Mesodermal cell (in vitro differentiated cells): Measurements from ENCODE around the gene ZNF20.
"Not testable (repeated sequence)": the region's sequence is repeated elsewhere in the genome, so short reads cannot be mapped to it uniquely, and the experiment has no call there.

Experiments used
- H3K27ac ChIP-seq: 2 replicates; pipeline ENCODE4 v1.7.0; 2013; ENCODE audit warnings: mild to moderate bottlenecking, low read depth, low read length, moderate library complexity; ENCODE audit not compliant: severe bottlenecking
- H3K36me3 ChIP-seq: 2 replicates; pipeline ENCODE4 v1.7.1; 2013; ENCODE audit warnings: mild to moderate bottlenecking, low read length, moderate library complexity; ENCODE audit not compliant: control insufficient read depth, insufficient read depth
- H3K4me1 ChIP-seq: one replicate; pipeline ENCODE4 v1.7.1; 2013; ENCODE audit warnings: mild to moderate bottlenecking, low read length; ENCODE audit not compliant: insufficient read depth, control insufficient read depth, poor library complexity, severe bottlenecking
- H3K4me3 ChIP-seq: 2 replicates; pipeline ENCODE4 v1.7.0; 2013; ENCODE audit warnings: low read length, control low read depth, mild to moderate bottlenecking; ENCODE audit not compliant: insufficient read depth, poor library complexity, severe bottlenecking; ENCODE audit errors: extremely low read depth
- H3K9me3 ChIP-seq: 2 replicates; pipeline ENCODE4 v1.7.1; 2013; ENCODE audit warnings: mild to moderate bottlenecking, low read length, moderate library complexity; ENCODE audit not compliant: control insufficient read depth
- WGBS, 2 experiments: methylation state at CpG; one replicate each; pipeline ENCODE4 v1.1.5; 2013; ENCODE audit warnings: missing lambda C conversion rate in 2 of 2; ENCODE audit not compliant: insufficient coverage in 2 of 2; 5-methylcytosine and 5-hydroxymethylcytosine counted together

The ZNF20 gene

GRCh38 chr19:12112701-12113100 lies 27.4 kb downstream of the ZNF20 start:
- 95 to 98% methylated on average over 6 to 7 of the region's 8 CpGs for WGBS, 2 experiments
- Histone ChIP-seq H3K4me3 (no peak overlapping the region), H3K9me3 (peaks cover 45% of the 10 kb centered on the region), H3K27ac (peak overlapping the region; percentile 62), H3K4me1 (no peaks in the 10 kb centered on the region), H3K36me3 (peaks cover 63% of the 10 kb centered on the region)

GRCh38 chr19:12111943-12112637 lies 28.1 kb downstream of the ZNF20 start:
- H3K36me3 ChIP-seq = peaks cover 63% of the 10 kb centered on the region
- no peaks in the 10 kb centered on the region for H3K4me1 ChIP-seq
- WGBS, 2 experiments = 93 to 99% methylated on average over 6 of the region's 8 CpGs
- no peak overlapping the region for H3K4me3 ChIP-seq
- H3K27ac ChIP-seq = peak overlapping the region; percentile 63
- peaks cover 50% of the 10 kb centered on the region for H3K9me3 ChIP-seq

DNA sequence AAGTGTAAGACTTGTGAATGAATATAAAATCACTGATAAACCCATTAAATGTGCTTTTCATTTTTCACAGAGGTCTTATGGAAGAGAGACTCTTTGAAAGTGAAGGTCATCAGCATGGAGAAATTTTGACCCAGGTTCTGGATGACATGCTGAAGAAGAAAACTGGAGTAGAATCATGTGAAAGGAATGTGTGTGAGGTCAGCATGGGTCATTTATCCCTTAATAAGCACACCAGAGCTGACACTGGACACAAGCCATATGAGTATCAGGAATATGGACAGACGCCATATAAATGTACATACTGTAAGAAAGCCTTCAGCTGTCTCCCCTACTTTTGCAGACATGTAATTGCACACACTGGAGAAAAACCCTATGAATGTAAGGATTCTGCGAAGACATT lies 29.0 kb downstream of the ZNF20 start:
- peaks cover 56% of the 10 kb centered on the region for H3K9me3 ChIP-seq
- H3K36me3 ChIP-seq = peaks cover 68% of the 10 kb centered on the region
- no peak overlapping the region for H3K4me3 ChIP-seq
- no CpG with 5 or more reads among the region's 2 CpGs for WGBS, 2 experiments
- H3K4me1 ChIP-seq = no peaks in the 10 kb centered on the region
- no peak overlapping the region for H3K27ac ChIP-seq

DNA sequence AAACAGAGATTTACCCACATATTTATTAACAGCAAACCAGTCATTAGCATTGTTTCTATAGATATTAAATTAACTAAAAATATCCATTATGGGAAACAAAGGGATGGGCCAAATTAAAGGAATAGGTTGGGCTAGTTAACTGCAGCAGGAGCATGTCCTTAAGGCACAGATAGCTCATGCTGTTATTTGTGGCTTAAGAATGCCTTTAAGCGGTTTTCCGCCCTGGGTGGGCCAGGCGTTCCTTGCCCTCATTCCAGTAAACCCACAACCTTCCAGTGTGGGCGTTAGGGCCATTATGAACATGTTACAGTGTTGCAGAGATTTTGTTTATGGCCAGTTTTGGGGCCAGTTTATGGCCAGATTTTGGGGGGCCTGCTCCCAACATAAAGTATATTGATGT lies 36.2 kb downstream of the ZNF20 start:
- H3K4me1 ChIP-seq, H3K27ac ChIP-seq, H3K4me3 ChIP-seq: not testable (repeated sequence)
- 100% methylated on average over 2 of the region's 4 CpGs; no CpG with 5 or more reads in 1 of the 2 experiments for WGBS, 2 experiments
- Histone ChIP-seq H3K9me3 (peaks cover 25% of the 10 kb centered on the region), H3K36me3 (peaks cover 17% of the 10 kb centered on the region)

- Histone ChIP-seq H3K27ac (no peak overlapping the region), H3K9me3 (peaks cover 29% of the 10 kb centered on the region), H3K4me1 (no peaks in the 10 kb centered on the region), H3K36me3 (peaks cover 45% of the 10 kb centered on the region), H3K4me3 (no peak overlapping the region)
- 93 to 100% methylated on average over 7 of the region's 9 CpGs for WGBS, 2 experiments
Observed at GRCh38 chr19:12098040-12098439, 42.1 kb downstream of the ZNF20 start.

DNA sequence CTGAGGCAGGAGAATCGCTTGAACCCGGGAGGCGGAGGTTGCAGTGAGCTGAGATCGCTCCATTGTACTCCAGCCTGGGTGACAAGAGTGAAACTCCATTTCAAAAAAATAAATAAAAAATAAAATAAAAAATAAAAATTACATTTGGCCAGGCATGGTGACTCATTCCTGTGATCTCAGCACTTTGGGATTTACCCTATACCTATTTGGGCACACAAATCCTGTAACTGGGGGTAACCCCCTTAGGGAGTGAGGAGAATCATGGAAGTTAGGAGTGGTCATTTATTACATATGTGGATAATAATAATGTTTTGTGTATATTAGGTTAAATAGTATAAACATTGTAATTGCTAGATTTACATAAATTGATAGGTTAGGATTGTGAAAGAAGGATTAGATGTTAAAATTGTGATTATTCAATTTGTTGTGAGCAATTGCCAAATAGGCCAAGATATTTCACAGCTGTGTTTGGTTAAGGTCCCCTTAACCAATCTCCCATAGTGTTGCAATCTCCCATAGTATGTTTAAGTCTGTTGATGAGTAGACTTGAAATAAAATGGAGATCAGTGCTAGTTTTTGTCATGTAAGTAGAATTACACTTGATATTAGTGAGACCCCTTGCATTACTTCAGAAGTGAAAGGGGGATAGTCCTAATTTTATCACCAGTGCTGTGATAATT lies 44.9 kb downstream of the ZNF20 start:
- peaks cover 29% of the 10 kb centered on the region for H3K9me3 ChIP-seq
- no peak overlapping the region for H3K4me3 ChIP-seq

GRCh38 chr19:12093777-12094176 lies 46.4 kb downstream of the ZNF20 start:
- Histone ChIP-seq H3K27ac (no peak overlapping the region), H3K4me1 (no peaks in the 10 kb centered on the region), H3K4me3 (no peak overlapping the region), H3K9me3 (peaks cover 21% of the 10 kb centered on the region), H3K36me3 (peaks cover 40% of the 10 kb centered on the region)
- whole genome bisulfite sequencing, 2 experiments = 85 to 86% methylated on average over 2 to 3 of the region's 3 CpGs

More for the DNA sequence above, 44.9 kb downstream of the ZNF20 start:
- H3K36me3 ChIP-seq = peaks cover 45% of the 10 kb centered on the region
- H3K4me1 ChIP-seq = no peaks in the 10 kb centered on the region
- WGBS, 2 experiments = 100% methylated on average over 1 of the region's 4 CpGs; no CpG with 5 or more reads in 1 of the 2 experiments
- no peak overlapping the region for H3K27ac ChIP-seq

- Histone ChIP-seq H3K27ac (peak overlapping the region; percentile 95), H3K4me3 (peak overlapping the region; percentile 64), H3K36me3 (peaks cover 34% of the 10 kb centered on the region), H3K9me3 (peaks cover 18% of the 10 kb centered on the region), H3K4me1 (no peaks in the 10 kb centered on the region)
- 40 to 42% methylated on average over 9 of the region's 10 CpGs for WGBS, 2 experiments
Observed at GRCh38 chr19:12092956-12093355, 47.2 kb downstream of the ZNF20 start.

GRCh38 chr19:12092065-12092867 lies 47.9 kb downstream of the ZNF20 start:
- Histone ChIP-seq H3K4me1 (no peaks in the 10 kb centered on the region), H3K4me3 (peak overlapping the region; percentile 64), H3K9me3 (peaks cover 16% of the 10 kb centered on the region), H3K27ac (peak overlapping the region; percentile 95), H3K36me3 (peaks cover 31% of the 10 kb centered on the region)
- 0 to 6% methylated on average over 35 to 39 of the region's 53 CpGs for WGBS, 2 experiments

- H3K4me3 ChIP-seq = no peak overlapping the region
- H3K36me3 ChIP-seq = peaks cover 22% of the 10 kb centered on the region
- no peaks in the 10 kb centered on the region for H3K4me1 ChIP-seq
- H3K9me3 ChIP-seq = peaks cover 10% of the 10 kb centered on the region
- H3K27ac ChIP-seq = no peak overlapping the region
- 67 to 100% methylated on average over 1 to 2 of the region's 5 CpGs for WGBS, 2 experiments
Observed at GRCh38 chr19:12090807-12091206, 49.3 kb downstream of the ZNF20 start.
